HepG2 (cell line): Measurements from ENCODE around the gene MCM3. TPM values are rescaled to one million over a fixed set of nuclear protein-coding genes. Genes with fewer than 3 reads are reported as not detected.

ENCODE experiments used
- AGO1 ChIP-seq: fragments of 200-400 bp; formaldehyde crosslinking; IDR thresholded peaks from 2 replicates; pipeline ENCODE4 v1.6.1; 2017; ENCODE audit warnings: mild to moderate bottlenecking, low read depth, low read length, moderate library complexity; ENCODE audit not compliant: poor library complexity, severe bottlenecking
- CEBPB ChIP-seq: IDR thresholded peaks from 2 replicates; pipeline ENCODE4 v1.6.1; 2011; ENCODE audit warnings: low read depth, low read length, improper control_type of control experiment, borderline replicate concordance
- MAF1 ChIP-seq: sonication (generic); formaldehyde crosslinking; IDR thresholded peaks from 2 replicates; pipeline ENCODE4 v1.5.0; 2020; ENCODE audit warnings: missing genetic modification reagents, borderline replicate concordance
- MIER2 ChIP-seq: IDR thresholded peaks from 2 replicates; pipeline ENCODE4 v1.6.1; 2016; ENCODE audit warnings: missing biosample characterization, missing genetic modification reagents
- MIER3 ChIP-seq: IDR thresholded peaks from 2 replicates; pipeline ENCODE4 v1.6.1; 2016; ENCODE audit warnings: missing compliant biosample characterization, borderline replicate concordance
- TARDBP ChIP-seq: sonication (generic); formaldehyde crosslinking; IDR thresholded peaks from 2 replicates; pipeline ENCODE4 v1.8.0; 2022; ENCODE audit warnings: mild to moderate bottlenecking, missing genetic modification reagents
- U2AF2 ChIP-seq: fragments of 200-400 bp; formaldehyde crosslinking; IDR thresholded peaks from 2 replicates; pipeline ENCODE4 v1.6.1; 2017; ENCODE audit warnings: low read depth, mild to moderate bottlenecking, low read length
- XBP1 ChIP-seq: sonication (generic); formaldehyde crosslinking; IDR thresholded peaks from 2 replicates; pipeline ENCODE4 v1.5.0; 2020; ENCODE audit warnings: missing genetic modification reagents
- ZNF34 ChIP-seq: sonication (generic); formaldehyde crosslinking; IDR thresholded peaks from 2 replicates; pipeline ENCODE4 v1.4.0; 2020; ENCODE audit warnings: mild to moderate bottlenecking, missing genetic modification reagents, borderline replicate concordance
- ZNF629 ChIP-seq: sonication (generic); formaldehyde crosslinking; conservative IDR thresholded peaks from 2 replicates; pipeline ENCODE4 v1.5.0; 2020; ENCODE audit warnings: missing genetic modification reagents
- ZNF761 ChIP-seq: sonication (generic); formaldehyde crosslinking; conservative IDR thresholded peaks from 2 replicates; pipeline ENCODE4 v1.4.0; 2020; ENCODE audit warnings: mild to moderate bottlenecking, missing genetic modification reagents
- ZNF773 ChIP-seq: sonication (generic); formaldehyde crosslinking; IDR thresholded peaks from 2 replicates; pipeline ENCODE4 v1.4.0; 2020; ENCODE audit warnings: missing genetic modification reagents, borderline replicate concordance
- polyA plus RNA-seq, 8 experiments: library from polyadenylated mRNA; depleted of rRNA in 3 of 8; stranded (reverse) in 7 of 8; unstranded in 1 of 8; fragments of >200 nt; fragmentation: Illumina TruSeq in 4 of 8; extraction: Trizol in 4 of 8; gene quantifications; 2 replicates each; pipeline versions ENCODE4 v1.2.1 to v1.2.3, GENCODE V29; 2011 to 2016; ENCODE audit warnings: low read depth in 4 of 8, missing spikeins in 1 of 8, mixed read lengths in 1 of 8; ENCODE audit not compliant: insufficient read depth in 1 of 8
- total RNA-seq, 5 experiments: library from RNA; depleted of rRNA; stranded (reverse); fragments of >200 nt; fragmentation: Illumina TruSeq; extraction: Trizol; gene quantifications; 2 replicates each; pipeline ENCODE4 v1.2.3, GENCODE V29; 2016; ENCODE audit warnings: low read depth in 1 of 5
- TF ChIP-seq, protein P1 (sequence below): sonication (generic); formaldehyde crosslinking; IDR thresholded peaks from 2 replicates; pipeline ENCODE4 v1.4.0; 2020; ENCODE audit warnings: missing genetic modification reagents, borderline replicate concordance
- TF ChIP-seq, protein P2 (sequence below): sonication (generic); formaldehyde crosslinking; IDR thresholded peaks from 2 replicates; pipeline ENCODE4 v1.5.1; 2020; ENCODE audit warnings: mild to moderate bottlenecking, missing genetic modification reagents, moderate library complexity
- TF ChIP-seq, protein P3 (sequence below): sonication (generic); formaldehyde crosslinking; IDR thresholded peaks from 2 replicates; pipeline ENCODE4 v1.8.0; 2022; ENCODE audit warnings: missing genetic modification reagents, low read depth, mild to moderate bottlenecking, borderline replicate concordance
- TF ChIP-seq, protein P4 (sequence below), 2 experiments: sonication (generic) in 1 of 2; formaldehyde crosslinking in 1 of 2; IDR thresholded peaks; 2 replicates each; pipeline versions ENCODE4 v1.6.1 to v1.9.0; 2014 to 2022; ENCODE audit warnings: antibody characterized with exemption in 1 of 2, borderline replicate concordance in 1 of 2, inconsistent platforms in 1 of 2, low read depth in 1 of 2, missing genetic modification reagents in 1 of 2

MCM3 gene
- total and polyA plus RNA-seq, 2 of the 13 experiments (the other 11 are each of a cell fraction or from before 2014, with no cell fraction given) = 164 to 288 TPM

DNA sequence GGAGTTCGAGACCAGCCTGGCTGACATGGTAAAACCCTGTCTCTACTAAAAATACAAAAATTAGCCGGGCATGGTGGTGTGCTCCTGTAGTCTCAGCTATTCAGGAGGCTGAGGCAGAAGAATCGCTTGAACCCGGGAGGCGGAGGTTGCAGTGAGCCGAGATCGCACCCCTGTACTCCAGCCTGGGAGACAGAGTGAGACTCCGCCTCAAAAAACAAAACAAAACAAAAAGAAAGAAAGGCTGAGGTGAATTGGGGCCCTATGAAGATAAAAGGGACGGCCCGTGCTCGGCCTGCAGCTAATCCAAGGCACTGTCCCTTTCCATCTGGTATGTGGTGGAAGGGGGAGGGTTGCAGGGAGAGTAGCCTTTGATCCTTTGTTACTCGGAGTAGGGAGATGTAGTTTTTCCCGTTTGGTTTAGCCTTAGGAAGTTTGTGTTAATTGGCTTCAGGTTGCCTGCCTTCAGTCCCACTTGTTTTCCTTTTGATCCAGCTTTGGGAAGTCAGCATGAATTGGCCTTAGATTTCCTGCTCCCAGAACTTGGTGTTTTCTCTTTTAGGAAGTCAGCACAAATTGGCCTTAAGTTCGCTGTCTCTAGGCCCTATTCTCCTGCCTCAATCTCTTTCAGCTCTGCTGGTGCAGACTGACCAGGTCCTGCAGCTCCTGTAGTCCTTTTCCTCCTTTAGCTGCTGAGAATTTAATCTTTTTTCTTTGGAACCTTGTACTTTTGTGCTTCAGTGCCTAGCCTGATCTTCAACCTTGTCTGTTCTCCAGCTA is 41.3 kb upstream of the MCM3 start (continued):
- TF ChIP-seq, protein P1, sequence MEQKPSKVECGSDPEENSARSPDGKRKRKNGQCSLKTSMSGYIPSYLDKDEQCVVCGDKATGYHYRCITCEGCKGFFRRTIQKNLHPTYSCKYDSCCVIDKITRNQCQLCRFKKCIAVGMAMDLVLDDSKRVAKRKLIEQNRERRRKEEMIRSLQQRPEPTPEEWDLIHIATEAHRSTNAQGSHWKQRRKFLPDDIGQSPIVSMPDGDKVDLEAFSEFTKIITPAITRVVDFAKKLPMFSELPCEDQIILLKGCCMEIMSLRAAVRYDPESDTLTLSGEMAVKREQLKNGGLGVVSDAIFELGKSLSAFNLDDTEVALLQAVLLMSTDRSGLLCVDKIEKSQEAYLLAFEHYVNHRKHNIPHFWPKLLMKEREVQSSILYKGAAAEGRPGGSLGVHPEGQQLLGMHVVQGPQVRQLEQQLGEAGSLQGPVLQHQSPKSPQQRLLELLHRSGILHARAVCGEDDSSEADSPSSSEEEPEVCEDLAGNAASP (CRISPR knock-in tag) = peak; percentile 71; the same call in 1 of the 2 replicates
- TF ChIP-seq, protein P2, sequence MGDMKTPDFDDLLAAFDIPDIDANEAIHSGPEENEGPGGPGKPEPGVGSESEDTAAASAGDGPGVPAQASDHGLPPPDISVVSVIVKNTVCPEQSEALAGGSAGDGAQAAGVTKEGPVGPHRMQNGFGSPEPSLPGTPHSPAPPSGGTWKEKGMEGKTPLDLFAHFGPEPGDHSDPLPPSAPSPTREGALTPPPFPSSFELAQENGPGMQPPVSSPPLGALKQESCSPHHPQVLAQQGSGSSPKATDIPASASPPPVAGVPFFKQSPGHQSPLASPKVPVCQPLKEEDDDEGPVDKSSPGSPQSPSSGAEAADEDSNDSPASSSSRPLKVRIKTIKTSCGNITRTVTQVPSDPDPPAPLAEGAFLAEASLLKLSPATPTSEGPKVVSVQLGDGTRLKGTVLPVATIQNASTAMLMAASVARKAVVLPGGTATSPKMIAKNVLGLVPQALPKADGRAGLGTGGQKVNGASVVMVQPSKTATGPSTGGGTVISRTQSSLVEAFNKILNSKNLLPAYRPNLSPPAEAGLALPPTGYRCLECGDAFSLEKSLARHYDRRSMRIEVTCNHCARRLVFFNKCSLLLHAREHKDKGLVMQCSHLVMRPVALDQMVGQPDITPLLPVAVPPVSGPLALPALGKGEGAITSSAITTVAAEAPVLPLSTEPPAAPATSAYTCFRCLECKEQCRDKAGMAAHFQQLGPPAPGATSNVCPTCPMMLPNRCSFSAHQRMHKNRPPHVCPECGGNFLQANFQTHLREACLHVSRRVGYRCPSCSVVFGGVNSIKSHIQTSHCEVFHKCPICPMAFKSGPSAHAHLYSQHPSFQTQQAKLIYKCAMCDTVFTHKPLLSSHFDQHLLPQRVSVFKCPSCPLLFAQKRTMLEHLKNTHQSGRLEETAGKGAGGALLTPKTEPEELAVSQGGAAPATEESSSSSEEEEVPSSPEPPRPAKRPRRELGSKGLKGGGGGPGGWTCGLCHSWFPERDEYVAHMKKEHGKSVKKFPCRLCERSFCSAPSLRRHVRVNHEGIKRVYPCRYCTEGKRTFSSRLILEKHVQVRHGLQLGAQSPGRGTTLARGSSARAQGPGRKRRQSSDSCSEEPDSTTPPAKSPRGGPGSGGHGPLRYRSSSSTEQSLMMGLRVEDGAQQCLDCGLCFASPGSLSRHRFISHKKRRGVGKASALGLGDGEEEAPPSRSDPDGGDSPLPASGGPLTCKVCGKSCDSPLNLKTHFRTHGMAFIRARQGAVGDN (CRISPR knock-in tag) = peak; percentile 66
- TF ChIP-seq TARDBP (peak; percentile 93), MIER2 (peak; percentile 50; the same call in 1 of the 2 replicates), AGO1 (no peak), ZNF773 (CRISPR knock-in tag) (no peak), MIER3 (CRISPR knock-in tag) (peak; percentile 63; the same call in 1 of the 2 replicates), ZNF629 (0 out of 2 replicates have a peak, but pooled peaks have one; percentile 14), ZNF761 (CRISPR knock-in tag) (no peak), MAF1 (CRISPR knock-in tag) (0 out of 2 replicates have a peak, but pooled peaks have one; percentile 69), ZNF34 (no peak), CEBPB (no peak), U2AF2 (no peak), XBP1 (CRISPR knock-in tag) (0 out of 2 replicates have a peak, but pooled peaks have one; percentile 46)
- TF ChIP-seq, protein P3, sequence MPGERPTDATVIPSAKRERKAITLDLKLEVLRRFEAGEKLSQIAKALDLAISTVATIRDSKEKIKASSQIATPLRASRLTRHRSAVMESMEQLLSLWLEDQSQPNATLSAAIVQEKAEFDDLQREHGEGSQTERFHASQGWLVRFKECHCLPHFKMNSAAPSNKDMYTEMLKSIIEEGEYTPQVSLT (CRISPR knock-in tag) = no peak
- TF ChIP-seq, protein P4, sequence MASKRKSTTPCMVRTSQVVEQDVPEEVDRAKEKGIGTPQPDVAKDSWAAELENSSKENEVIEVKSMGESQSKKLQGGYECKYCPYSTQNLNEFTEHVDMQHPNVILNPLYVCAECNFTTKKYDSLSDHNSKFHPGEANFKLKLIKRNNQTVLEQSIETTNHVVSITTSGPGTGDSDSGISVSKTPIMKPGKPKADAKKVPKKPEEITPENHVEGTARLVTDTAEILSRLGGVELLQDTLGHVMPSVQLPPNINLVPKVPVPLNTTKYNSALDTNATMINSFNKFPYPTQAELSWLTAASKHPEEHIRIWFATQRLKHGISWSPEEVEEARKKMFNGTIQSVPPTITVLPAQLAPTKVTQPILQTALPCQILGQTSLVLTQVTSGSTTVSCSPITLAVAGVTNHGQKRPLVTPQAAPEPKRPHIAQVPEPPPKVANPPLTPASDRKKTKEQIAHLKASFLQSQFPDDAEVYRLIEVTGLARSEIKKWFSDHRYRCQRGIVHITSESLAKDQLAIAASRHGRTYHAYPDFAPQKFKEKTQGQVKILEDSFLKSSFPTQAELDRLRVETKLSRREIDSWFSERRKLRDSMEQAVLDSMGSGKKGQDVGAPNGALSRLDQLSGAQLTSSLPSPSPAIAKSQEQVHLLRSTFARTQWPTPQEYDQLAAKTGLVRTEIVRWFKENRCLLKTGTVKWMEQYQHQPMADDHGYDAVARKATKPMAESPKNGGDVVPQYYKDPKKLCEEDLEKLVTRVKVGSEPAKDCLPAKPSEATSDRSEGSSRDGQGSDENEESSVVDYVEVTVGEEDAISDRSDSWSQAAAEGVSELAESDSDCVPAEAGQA (IDR thresholded peaks at IDR 0.05; ENCODE audit: low read depth) = no peak
- TF ChIP-seq, protein P4 (CRISPR knock-in tag; IDR thresholded peaks at IDR 0.05; ENCODE audit: borderline replicate concordance) = no peak; the same call in 1 of the 2 replicates
